Measurements from ENCODE around the gene RFX6.

Gene RFX6

GRCh38 chr6:116974526-116975316 lies 97.7 kb downstream of the RFX6 start:
- no peak for DNase-seq

- no peak for DNase-seq
Observed at GRCh38 chr6:116975600-116975999, 98.6 kb downstream of the RFX6 start.

DNA sequence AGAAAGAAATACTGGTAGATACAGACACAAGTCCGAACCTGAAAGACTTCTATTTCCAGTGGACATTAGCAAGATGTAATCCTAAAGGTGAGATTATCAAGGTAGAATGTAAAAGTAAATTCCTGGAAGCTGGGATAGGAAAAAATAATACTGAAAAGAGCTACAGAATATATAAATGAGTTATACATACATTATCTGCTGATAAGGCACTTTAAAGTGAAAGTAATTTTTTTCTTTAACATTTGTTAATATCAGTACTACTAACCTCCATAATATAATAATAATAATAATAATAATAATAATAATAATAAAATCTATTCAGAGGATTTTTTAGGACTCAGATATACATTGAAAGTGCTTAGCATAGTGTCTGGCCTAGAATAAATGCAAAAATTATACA lies 102.5 kb downstream of the RFX6 start:
- no peak for DNase-seq

Measured in activated T-cell treated with anti-CD3 and anti-CD28 coated beads for 4 hours (primary cell).